H1 (cell line): ENCODE data around the gene LRRC27.

Experiments used
- TAF7 ChIP-seq: optimal IDR thresholded peaks from 2 replicates; pipeline ENCODE3; 2011; ENCODE audit warnings: low read depth, mild to moderate bottlenecking, inconsistent platforms, low read length, moderate library complexity, borderline replicate concordance
- TF ChIP-seq, protein P1 (sequence below), 3 experiments: IDR thresholded peaks; 1 replicate in 2 of 3; 2 replicates in 1 of 3; pipeline versions ENCODE4 v1.5.1 to v1.6.1; 2011; ENCODE audit warnings: low read length in 3 of 3, mild to moderate bottlenecking in 3 of 3, inconsistent platforms in 2 of 3, low read depth in 1 of 3, moderate library complexity in 1 of 3; ENCODE audit not compliant: insufficient read depth in 1 of 3; ENCODE audit errors: control extremely low read depth in 1 of 3

DNA sequence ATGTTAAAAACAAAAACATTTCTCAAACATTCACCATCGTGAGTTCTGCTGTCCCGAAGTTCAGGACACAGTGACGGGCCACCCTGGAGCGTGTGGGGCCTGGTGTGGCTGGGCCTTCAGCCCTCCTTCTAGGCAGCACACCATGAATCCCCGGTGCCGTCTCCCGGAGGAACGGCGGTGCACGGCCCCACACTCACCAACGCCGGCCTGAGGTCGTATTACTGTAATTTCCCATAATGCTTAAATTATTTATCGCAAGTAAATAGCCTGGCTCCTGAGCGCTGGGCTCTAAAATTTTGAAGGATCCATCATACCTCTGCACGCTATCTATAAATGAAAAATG lies 25.7 kb upstream of the LRRC27 start:
- TF ChIP-seq, protein P1, sequence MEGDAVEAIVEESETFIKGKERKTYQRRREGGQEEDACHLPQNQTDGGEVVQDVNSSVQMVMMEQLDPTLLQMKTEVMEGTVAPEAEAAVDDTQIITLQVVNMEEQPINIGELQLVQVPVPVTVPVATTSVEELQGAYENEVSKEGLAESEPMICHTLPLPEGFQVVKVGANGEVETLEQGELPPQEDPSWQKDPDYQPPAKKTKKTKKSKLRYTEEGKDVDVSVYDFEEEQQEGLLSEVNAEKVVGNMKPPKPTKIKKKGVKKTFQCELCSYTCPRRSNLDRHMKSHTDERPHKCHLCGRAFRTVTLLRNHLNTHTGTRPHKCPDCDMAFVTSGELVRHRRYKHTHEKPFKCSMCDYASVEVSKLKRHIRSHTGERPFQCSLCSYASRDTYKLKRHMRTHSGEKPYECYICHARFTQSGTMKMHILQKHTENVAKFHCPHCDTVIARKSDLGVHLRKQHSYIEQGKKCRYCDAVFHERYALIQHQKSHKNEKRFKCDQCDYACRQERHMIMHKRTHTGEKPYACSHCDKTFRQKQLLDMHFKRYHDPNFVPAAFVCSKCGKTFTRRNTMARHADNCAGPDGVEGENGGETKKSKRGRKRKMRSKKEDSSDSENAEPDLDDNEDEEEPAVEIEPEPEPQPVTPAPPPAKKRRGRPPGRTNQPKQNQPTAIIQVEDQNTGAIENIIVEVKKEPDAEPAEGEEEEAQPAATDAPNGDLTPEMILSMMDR (IDR thresholded peaks at IDR 0.05; ENCODE audit: control extremely low read depth in 1 of 3, insufficient read depth in 1 of 3, low read depth in 1 of 3, low read length in 3 of 3), result no peak
- TF ChIP-seq TAF7, result no peak
